ENCODE measurements around the gene PLA2G2A.

DNA sequence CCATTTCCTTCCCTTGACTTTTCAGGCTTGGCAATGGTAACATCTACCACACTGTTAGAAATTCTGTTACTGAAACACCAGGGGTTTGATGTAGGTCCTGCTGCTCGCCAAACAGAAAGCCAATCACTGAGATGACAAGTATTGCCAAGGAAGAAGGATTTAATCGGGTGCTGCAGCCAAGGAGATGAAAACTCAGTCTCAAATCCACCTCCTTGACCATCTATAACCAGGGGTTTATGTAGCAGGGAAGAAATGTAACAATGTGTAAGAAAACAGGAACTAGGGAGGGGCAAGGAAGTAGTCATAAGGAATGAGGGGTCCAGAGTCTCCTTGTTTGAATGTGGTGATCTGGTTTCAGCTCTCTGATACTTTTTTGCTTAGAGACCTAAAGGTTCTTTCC, 25.4 kb downstream of the PLA2G2A start:
- TF ChIP-seq, protein P1, sequence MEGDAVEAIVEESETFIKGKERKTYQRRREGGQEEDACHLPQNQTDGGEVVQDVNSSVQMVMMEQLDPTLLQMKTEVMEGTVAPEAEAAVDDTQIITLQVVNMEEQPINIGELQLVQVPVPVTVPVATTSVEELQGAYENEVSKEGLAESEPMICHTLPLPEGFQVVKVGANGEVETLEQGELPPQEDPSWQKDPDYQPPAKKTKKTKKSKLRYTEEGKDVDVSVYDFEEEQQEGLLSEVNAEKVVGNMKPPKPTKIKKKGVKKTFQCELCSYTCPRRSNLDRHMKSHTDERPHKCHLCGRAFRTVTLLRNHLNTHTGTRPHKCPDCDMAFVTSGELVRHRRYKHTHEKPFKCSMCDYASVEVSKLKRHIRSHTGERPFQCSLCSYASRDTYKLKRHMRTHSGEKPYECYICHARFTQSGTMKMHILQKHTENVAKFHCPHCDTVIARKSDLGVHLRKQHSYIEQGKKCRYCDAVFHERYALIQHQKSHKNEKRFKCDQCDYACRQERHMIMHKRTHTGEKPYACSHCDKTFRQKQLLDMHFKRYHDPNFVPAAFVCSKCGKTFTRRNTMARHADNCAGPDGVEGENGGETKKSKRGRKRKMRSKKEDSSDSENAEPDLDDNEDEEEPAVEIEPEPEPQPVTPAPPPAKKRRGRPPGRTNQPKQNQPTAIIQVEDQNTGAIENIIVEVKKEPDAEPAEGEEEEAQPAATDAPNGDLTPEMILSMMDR (IDR thresholded peaks at IDR 0.05; ENCODE audit: low read length): no peak
- TF ChIP-seq EZH2 (IDR thresholded peaks at IDR 0.05; ENCODE audit: borderline replicate concordance, low read length): no peak

Measured in OCI-LY1 (cell line).